Kidney (tissue), 14 donors: ENCODE data around the gene TOR1AIP1. TPM values are rescaled to one million over a fixed set of nuclear protein-coding genes. Genes with fewer than 3 reads are reported as not detected.

Source experiments
- DNase-seq, 5 donors: peaks; one replicate each; pipeline ENCODE4 v3.0.0-alpha.2; 2013 to 2020
- FAIRE-seq: peaks from 2 replicates; lab custom pipeline; 2012; peaks lifted over from hg19 to GRCh38; lab: Jason Lieb, UNC
- H3K27ac ChIP-seq, 2 donors: one replicate each; pipeline ENCODE4 v1.7.0; 2013; ENCODE audit warnings: low read depth in 2 of 2, low read length in 2 of 2, inconsistent platforms in 1 of 2
- H3K27me3 ChIP-seq: one replicate; pipeline ENCODE4 v1.7.1; 2013; ENCODE audit warnings: low read length, inconsistent platforms; ENCODE audit not compliant: control insufficient read depth, insufficient read depth
- H3K36me3 ChIP-seq, 3 donors: one replicate each; pipeline versions ENCODE4 v1.7.0 to v1.7.1; 2013; ENCODE audit warnings: low read length in 3 of 3, control low read depth in 1 of 3, inconsistent platforms in 1 of 3; ENCODE audit not compliant: insufficient read depth in 3 of 3, control insufficient read depth in 2 of 3
- H3K4me1 ChIP-seq, 3 donors: one replicate each; pipeline versions ENCODE4 v1.7.0 to v1.7.1; 2013; ENCODE audit warnings: low read length in 3 of 3, inconsistent platforms in 1 of 3, low read depth in 1 of 3; ENCODE audit not compliant: control insufficient read depth in 2 of 3, insufficient read depth in 2 of 3
- H3K4me3 ChIP-seq, 3 donors: one replicate each; pipeline versions ENCODE4 v1.7.0 to v1.8.1; 2013; ENCODE audit warnings: low read length in 3 of 3, control low read depth in 1 of 3, inconsistent platforms in 1 of 3
- H3K9ac ChIP-seq, 3 donors: one replicate each; pipeline versions ENCODE4 v1.7.0 to v1.7.1; 2013; ENCODE audit warnings: low read length in 3 of 3, control low read depth in 1 of 3, inconsistent platforms in 1 of 3
- H3K9me3 ChIP-seq, 3 donors: one replicate each; pipeline versions ENCODE4 v1.7.0 to v1.7.1; 2013; ENCODE audit warnings: low read length in 3 of 3, control low read depth in 1 of 3, inconsistent platforms in 1 of 3; ENCODE audit not compliant: control insufficient read depth in 2 of 3, insufficient read depth in 1 of 3
- intact Hi-C: fragments of 100-400 bp; cut with DNase I; formaldehyde crosslinking; loops from one replicate; pipeline ENCODE4 v1.11.1; 2022
- polyA plus RNA-seq: library from polyadenylated mRNA; stranded (reverse); fragments of 350-450 nt; fragmentation: Illumina TruSeq; extraction: RNeasy Lipid Tissue Mini Kit (QIAGEN cat#74804); gene quantifications from one replicate; pipeline ENCODE4 v1.2.3, GENCODE V29; 2014; ENCODE audit warnings: low read depth, low replicate concordance; ENCODE audit not compliant: insufficient read depth
- total RNA-seq: library from RNA; stranded (reverse); fragmentation: NEBNext Ultra II Directional; extraction: Animal tissue kit (Norgen Biotek cat#: 25700); gene quantifications from one replicate; pipeline ENCODE4 v1.2.1, GENCODE V29; 2021
- TF ChIP-seq, protein P1 (sequence below): IDR thresholded peaks from 3 replicates; pipeline ENCODE4 v1.5.1; 2012; ENCODE audit warnings: mild to moderate bottlenecking, moderate library complexity, borderline replicate concordance; ENCODE audit not compliant: insufficient read depth; ENCODE audit errors: extremely low read depth
- donor health status: control.
- donor health status: control.
- donor health status: control.
- donor health status: control.
- donor health status: control.
- donor health status: DM: yes; HTN: yes; CAD: no.
- donor health status: Normal renal cell carcinoma (clear cell type).

Gene TOR1AIP1
- total and polyA plus RNA-seq, 2 donors from 2014 or later: 20.8 to 44.2 TPM

DNA sequence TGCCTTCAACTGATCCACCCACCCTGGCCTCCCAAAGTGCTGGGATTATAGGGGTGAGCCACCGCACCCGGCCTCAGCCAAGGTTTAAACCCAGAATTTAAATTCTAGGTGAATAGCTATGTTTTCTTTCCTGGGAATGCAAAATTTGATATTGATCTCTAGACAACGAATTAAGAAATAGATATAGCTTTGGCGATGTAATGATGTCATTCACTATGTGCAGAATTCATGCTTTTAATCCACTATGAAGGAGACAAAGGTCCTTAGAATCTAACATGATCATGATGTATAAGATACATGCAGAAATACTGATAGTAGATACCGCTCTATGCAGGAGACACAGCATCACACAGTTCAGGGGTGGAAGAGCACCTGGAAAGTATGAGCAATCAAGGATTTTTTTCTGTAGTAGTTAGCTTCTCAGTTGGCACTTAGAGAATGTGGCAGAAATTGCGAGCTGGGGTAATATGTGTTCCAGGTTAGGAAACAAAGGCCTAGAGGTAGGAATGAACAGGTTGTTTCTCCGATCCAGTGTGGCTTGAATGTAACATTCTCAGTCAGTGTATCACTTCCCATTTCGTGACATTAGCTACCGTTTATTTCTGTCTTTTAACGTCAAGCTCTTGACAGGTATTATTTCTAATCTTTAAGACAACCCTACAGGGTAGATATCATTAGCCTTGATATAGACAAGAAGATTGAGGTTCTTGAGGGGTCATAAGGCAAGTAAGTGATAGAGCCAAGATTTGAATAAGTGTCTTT lies 69.5 kb downstream of the TOR1AIP1 start:
- TF ChIP-seq, protein P1, sequence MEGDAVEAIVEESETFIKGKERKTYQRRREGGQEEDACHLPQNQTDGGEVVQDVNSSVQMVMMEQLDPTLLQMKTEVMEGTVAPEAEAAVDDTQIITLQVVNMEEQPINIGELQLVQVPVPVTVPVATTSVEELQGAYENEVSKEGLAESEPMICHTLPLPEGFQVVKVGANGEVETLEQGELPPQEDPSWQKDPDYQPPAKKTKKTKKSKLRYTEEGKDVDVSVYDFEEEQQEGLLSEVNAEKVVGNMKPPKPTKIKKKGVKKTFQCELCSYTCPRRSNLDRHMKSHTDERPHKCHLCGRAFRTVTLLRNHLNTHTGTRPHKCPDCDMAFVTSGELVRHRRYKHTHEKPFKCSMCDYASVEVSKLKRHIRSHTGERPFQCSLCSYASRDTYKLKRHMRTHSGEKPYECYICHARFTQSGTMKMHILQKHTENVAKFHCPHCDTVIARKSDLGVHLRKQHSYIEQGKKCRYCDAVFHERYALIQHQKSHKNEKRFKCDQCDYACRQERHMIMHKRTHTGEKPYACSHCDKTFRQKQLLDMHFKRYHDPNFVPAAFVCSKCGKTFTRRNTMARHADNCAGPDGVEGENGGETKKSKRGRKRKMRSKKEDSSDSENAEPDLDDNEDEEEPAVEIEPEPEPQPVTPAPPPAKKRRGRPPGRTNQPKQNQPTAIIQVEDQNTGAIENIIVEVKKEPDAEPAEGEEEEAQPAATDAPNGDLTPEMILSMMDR: no peak
- intact Hi-C loops: no loop called here
- H3K4me3 ChIP-seq: no peak overlapping the region
- H3K4me1 ChIP-seq: peaks cover 0 to 4% (median 0%) of the 10 kb centered on the region in 3 donors
- H3K9ac ChIP-seq: no peak overlapping the region
- H3K27ac ChIP-seq: no peak overlapping the region
- FAIRE-seq (no peak), DNase-seq (no peak)
- no peaks in the 10 kb centered on the region for H3K36me3 ChIP-seq
- H3K9me3 ChIP-seq: no peaks in the 10 kb centered on the region
- H3K27me3 ChIP-seq: no peaks in the 10 kb centered on the region

DNA sequence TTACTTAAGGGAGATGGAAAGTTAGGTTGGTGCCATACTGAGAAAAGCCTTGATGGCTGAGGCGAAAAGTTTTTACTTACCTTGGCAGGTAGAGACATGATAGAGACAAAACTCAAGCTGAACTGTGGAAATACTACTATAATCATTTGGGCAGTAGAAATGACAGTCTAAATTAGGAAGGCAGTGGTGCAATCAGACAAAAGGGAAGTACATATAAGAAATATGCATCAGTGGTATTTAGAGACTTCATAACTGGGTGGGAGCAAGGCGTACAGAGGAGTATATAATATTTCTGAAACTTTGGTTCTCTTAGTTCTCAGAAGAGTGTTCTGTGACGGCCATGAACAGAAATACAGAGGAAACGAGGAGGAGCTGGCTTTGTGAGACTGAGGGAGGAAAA lies 70.1 kb downstream of the TOR1AIP1 start:
- TF ChIP-seq, protein P1: no peak
- no peak overlapping the region for H3K4me3 ChIP-seq
- H3K36me3 ChIP-seq: no peaks in the 10 kb centered on the region
- intact Hi-C loops: no loop called here
- no peak overlapping the region for H3K9ac ChIP-seq
- H3K27me3 ChIP-seq: no peaks in the 10 kb centered on the region
- DNase-seq (no peak), FAIRE-seq (no peak)
- no peak overlapping the region for H3K27ac ChIP-seq
- no peaks in the 10 kb centered on the region for H3K9me3 ChIP-seq
- H3K4me1 ChIP-seq: peaks cover 0 to 4% (median 0%) of the 10 kb centered on the region in 3 donors

DNA sequence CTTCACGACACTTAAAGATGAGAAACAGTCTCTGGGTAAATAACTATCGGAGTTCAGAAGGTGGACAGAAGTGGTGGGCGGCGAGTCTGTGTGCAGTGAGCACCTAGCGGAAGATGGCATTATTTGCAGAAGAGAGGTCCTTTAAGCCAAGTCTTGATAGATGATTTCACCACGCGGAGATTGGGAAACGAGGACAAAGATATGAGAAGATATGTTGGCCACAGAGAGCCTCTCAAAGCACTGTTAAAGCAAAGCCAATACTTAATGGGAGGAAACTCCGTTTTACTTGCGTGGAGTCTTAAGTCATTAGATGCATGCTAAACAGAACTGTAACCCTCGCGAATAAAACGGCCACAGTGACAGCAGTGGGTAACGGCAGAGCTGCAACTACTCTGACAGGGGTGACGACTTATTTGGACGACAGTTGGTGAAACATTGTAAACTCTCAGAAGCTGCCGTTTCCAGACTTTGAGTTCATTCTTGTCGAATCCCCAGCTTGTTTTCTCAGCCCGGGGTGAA lies 71.9 kb downstream of the TOR1AIP1 start:
- Histone ChIP-seq H3K9me3 (no peaks in the 10 kb centered on the region), H3K4me3 (peak overlapping the region; percentile 91 to 99 (median 99)), H3K9ac (peak overlapping the region; percentile 66 to 98 (median 95)), H3K27me3 (no peaks in the 10 kb centered on the region), H3K27ac (peak overlapping the region; percentile 86 to 96), H3K36me3 (no peaks in the 10 kb centered on the region), H3K4me1 (peaks cover 0 to 5% (median 4%) of the 10 kb centered on the region in 3 donors)
- TF ChIP-seq, protein P1: no peak
- intact Hi-C loops: no loop called here
- no peak for FAIRE-seq
- no peak for DNase-seq
